UCSD-AML1 (cell line): ENCODE measurements around the gene PCYOX1L.

Experiments
- DNase-seq: peaks from one replicate; lab custom pipeline; 2025; ENCODE audit not compliant: unreplicated experiment; lab: John Stamatoyannopoulos, UW

The PCYOX1L gene

DNA sequence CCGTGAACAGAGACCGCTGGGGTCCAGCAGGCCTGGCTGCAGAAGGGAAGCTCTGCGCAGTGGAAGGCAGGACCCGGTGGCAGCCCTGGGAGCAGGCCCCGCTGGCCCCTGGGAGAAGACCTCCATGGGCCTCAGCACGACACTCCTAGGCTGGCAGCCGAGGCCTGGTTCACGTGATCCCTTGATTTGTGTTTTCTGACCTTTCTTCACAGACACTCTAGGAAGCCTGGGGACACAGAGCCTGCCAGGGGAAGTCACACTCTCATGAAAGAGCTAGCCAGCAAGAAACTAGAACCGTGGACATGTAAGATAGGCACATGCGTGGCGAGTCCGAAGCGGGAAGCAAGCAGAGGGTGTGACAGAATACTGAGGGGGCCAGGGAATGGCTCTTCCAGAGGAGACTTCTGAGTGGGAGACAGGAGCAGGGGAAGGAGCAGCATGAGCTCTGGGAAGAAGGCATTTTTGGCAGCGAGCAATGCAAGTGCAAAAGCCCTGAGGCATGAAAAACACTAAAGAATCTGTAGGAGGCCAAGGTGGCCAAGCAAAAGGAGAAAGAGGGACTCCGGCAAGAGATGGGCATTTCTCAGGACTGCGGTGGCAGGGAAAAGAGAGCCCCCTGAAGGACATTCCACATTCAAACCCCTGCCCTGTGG is 47.8 kb downstream of the PCYOX1L start:
- DNase-seq, result no peak

DNA sequence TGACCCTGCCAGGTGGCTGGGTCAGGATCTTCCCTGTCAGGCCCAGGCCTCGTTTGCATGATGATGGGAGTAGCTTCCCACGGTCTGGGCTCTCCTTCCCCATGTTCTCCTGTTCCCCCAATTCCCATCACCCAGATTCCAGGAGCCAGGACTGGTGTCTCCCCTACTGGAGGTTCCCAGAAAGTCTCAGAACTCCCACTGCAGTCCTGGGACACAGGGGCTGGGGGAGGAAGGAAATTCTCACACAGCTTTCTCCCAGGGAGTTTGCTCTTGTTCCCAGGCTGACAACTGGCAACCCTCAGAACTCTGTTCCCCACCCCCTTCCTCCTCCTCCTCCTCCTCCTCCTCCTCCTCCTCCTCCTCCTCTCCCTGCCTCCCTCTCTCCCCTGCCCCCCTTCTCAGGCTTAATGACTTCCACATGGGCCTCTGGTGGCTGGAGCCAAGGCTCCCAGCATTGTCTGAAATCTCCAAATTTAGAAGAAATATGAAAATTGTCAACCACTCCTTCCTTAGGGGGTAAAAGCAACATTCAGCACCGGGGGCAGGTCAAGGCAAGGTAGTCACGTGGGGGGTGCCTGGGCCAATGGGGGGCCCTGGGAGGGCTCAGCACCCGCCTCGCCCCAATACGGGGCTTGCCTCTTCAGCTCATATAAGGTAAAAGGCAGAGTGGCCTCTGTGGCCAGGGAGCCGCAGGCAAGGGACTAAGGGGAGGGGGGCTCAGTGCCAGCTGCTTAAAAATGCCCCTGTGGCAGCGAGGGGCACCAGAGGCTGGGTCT is 48.5 kb downstream of the PCYOX1L start:
- no peak for DNase-seq

DNA sequence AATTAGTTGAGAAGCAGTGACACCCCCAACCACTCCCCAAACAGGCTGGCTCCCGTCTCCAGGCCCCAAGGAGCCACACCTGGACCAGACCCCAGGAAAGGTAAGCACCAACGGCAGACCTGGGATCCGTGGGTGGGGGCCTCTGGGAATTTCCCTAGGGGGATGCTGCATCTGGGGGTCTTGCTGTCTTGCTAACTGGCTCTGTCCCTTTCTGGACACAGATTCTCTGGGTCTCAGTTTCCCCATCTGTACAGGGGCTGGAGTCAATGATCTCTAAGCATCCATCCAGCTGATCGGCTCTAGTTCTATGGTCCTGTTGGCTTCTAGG is 49.1 kb downstream of the PCYOX1L start:
- DNase-seq, result no peak

DNA sequence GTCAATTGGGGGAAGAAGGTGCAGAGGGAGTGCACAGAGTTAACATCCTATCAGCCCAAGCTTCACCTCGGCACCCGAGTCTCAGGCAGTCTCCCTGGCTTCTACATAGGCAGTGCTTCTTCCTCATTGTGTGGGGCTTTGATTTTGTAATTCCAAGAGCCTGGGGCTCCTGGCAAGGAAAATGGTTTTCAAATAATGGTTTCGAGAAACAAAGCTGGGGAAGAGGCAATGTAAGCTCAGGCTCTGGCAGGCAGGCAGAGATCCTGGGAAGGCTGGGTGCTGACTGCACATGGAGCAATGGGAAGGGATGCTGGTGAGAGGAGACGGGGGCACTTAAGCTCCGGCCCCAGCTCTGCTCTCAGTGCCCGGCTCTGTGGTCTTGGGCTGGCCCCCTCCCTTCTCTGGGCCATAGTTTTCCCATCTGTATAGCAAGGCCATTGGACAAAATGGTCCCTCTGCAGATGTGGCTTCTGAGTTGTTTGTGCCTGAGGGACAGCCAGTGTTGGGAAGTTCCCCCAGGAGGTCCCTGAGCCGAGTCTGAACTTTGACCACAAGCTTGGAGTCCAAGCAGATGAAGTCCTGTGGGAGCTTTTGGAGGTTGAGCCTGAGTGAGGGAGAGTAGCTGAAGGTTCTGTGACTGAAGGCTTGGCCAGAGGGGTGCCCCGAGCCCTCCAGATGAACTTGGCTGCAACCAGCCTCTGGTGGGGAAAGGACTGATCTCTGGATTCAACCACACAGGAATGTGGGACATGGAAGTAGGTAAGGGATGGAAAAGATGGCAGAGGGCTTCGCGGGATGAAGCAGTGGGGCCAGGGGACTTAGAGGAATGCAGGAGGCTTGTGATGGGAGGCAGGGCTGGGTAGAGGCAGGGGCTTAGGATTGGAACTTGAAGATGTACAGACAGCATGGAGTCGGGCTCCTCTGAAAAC is 49.7 kb downstream of the PCYOX1L start:
- DNase-seq, result no peak

DNA sequence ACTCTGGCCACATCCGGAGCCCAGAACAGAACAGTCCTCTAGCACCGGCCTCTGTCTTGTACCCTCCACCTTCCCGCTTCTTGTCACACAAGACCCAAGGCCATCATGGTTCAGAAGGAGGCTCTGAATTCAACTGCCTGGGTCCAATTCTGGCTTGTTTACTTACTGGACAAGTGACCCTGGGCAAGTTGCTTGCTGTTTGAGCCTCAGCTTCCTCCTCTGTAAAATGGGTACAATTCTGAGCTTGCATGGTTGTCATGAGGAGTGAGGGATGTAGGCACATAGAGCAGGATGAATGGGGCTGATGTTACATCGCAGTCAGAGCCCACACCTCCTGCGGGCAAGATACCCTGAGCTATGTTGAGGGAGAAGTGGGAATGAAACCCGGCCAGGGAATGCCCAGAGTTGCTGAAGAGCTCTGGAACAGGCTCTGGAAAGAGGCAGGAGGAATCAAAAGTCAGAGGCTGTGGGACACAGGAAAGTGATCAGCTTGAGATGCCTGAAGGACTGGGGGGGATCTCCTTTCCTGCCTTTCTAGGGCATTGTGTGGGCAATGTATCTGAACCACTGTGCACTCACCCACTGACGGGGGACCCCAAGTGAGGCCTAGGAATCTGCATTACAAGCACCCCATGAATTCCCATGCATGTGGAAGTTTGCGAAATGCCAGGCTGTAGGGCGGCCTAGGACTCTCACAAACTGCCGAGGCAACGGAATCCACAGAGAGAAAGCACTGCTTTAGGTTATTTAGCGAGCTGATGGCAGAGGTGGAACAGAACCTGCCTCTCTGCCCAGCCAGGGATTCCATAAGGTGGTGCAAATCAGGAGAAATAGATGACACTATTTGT is 50.6 kb downstream of the PCYOX1L start:
- no peak for DNase-seq

DNA sequence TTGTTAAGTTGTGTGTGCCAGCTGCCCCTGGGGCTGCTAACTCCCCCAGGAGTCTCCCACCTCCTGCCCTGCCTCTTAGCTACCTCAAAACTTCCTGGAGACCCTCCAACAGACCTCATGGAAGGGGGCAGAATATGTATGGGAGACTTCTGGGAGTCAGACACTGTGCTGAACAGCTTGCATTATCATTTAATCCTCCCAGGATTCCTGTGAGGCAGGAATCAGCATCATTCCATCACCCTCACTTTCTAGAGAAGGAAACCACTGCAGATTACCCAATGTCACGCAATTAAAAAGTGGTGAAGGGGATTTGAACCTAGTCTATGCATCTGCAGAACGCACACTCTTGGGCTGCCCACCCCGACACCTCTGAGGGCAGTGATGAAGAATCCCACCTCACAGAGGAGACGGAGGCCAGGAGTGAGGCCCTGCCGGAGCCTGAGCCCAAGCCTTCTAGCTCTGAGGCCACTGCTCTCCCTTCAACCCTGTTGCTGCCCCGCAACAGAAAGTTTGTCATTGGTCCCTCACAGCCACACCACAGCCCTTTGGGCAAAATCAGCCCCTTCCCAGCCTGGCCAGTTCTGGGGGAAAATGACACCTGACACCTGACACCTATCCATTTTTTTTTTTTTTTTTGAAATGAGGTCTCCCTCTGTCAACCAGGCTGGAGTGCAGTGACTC is 51.6 kb downstream of the PCYOX1L start:
- no peak for DNase-seq

DNA sequence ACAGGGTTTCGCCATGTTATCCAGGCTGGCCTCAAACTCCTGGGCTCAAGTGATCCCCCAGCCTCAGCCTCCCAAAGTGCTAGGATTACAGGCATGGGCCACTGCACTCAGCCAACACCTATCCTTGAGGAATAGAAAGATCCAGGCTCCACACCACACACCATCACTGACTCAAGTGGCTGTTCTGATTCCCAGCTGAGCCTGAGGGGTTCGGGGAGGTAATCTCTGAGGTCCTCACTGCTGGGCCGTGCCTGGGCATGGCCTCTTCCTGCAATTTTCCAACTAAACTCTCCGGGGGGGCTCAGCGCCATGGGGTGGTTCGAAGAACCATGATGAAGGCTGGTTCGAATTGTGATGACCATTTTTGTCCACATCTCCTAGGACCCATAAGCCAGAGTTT is 52.2 kb downstream of the PCYOX1L start:
- no peak for DNase-seq

DNA sequence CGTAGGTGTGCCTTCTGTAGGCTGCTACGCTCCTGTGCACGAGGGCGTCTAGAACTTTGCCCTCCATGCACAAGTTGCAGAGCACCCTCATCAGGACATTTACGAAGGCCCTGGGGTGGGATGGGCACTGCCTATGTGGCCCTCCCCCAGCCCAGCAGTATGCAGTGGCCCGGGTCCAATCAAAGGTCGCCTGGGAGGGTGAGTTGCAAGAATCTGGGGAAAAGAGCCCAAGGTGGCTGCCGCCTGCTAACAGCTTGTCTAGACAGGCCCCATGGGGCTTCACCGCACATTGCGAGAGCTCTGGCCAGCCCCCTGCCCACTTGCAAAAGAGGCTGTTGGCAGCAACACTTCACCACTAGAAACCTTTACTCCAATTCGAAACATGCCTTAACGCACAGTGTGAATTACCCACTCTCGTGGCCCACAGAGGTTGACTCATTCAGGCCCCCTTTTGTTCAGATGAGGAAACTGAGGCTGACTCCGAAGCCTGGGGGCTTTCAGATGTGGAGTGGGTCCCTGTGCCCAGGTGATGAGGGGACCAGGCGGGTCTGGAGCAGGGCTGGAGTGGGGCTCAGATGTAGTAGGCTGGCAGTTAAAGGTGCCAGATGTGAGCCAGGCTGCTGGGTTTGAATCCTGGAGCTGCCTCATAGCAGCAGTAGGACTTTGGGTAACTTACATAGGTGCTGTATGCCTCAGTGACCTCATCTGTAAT is 53.0 kb downstream of the PCYOX1L start:
- no peak for DNase-seq

DNA sequence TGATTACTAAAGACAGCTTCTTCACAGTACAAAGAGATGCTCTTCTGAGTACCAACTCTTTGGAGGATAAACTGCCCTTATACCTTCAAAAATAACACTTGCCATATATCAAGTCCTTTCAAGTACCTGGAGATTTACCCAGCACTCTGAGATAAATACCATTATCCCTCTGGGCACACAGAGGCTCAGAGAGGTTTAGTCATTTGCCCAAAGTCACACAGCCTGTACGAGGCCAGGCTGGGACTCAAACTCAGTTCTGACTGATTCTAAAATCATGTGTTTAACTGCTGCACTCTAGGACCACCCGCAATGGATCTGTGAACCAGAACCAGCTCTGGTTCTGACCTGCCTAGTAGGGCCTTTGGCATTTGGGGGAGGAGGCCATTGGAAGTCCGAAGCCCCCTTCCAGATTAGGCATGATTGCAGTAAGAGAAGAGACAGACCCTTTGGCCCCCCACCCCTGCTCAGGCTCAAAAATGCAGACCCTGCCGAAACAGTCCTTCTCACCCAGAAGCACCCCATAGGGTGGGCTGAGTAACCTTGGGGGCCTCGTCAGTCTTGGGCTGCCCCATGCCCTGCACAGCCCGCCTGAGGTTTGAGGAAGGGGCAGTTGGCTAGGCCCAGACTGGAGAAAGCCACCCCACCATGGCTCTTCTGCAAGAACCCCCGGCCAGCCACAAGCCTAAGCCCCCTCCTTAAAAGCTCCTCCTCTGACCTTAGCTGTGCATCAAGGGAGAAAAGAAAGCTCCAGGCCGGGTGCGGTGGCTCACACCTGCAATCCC is 54.1 kb downstream of the PCYOX1L start:
- DNase-seq, result no peak

DNA sequence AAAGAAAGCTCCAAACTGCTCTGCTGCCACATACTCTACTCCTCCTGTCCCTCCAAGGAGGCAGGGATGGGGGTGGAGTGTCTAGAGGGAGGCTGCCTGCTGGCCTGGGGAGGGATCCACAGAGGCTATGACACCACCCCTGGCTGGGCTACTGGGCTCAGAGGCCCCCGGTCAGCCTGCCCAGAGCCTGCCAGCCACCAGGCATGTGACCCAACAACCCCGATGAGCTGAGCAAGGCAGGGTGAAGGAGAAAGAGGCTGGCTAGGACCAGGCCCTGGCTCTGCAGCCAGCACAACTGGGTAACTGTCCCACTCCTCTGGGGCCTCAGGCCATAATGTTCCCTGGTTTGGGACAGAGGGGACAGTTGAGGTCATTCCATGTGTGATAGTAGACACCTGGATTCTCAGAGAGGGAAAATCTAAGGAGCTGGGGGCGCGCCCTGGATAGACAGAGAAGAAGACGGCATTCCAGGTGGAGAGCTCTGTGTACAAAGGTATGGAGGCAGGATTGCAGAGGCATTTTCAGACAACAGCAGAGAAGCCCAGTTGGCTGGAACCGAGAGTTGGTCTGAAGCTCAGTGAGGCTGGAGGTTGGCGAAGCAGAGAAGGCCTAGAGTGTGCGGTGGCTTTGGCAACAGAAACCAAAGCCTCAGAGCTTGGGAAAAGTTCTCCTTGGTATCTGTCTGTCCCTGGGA is 55.1 kb downstream of the PCYOX1L start:
- no peak for DNase-seq

DNA sequence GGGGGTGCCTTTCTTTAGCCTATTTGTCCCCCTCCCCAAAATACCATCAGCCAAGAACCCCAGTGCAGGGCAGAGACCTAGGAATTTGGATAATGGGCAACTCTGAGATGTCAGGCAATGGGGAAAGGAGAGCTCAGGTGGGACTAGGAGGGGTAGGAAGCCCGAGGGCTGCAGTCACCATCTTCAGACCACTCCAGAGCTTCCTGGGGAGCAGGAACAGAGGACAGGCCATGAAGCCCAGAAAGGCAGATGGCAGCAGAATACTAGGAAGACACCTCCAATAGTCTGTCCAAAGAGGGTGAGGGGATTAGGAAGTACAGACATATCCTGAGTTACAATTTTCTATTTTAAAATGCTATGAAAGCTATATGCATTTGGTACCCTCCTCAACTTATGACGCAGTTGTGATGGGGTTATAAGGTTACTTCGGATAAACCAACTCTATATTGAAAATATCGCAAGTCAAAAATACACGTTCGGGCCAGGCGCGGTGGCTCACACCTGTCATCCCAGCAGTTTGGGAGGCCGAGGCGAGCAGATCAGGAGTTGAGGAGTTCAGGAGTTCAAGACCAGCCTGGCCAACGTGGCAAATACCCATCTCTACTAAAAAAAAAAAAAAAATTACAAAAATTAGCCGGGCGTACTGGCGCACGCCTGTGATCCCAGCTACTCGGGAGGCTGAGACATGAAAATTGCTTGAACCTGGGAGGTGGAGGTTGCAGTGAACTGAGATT is 55.8 kb downstream of the PCYOX1L start:
- no peak for DNase-seq

DNA sequence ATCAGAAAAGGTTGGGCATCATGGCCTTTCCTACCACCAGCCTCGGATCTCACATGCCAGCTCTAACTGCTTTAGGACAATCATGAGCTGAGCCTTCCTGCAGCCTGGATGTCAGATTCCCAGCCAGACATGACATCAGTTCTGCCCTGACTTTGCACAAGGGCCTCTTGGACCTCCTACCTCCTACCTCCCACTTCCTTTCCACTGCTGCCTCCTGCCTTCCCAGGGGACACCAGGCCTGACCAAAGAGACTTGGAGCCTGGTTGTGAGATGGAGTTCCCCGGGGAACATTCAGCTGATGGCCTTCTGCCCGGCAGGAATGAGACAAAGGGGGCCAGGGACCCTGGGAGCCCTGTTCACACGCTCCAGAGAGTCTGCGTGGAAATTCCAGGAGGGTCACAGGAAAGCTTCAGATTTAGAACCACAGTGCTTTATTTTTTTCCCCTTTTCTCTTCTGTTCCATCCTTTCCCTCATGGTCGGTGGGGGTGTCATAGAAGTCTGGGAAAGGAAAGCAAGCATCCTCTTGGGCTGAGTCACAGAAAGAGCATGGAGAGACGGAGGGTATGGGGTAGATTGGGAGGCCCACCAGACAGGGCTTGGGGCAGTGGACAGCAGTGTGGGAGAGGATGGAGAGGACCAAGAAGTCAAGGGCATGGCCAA is 56.7 kb downstream of the PCYOX1L start:
- no peak for DNase-seq

DNA sequence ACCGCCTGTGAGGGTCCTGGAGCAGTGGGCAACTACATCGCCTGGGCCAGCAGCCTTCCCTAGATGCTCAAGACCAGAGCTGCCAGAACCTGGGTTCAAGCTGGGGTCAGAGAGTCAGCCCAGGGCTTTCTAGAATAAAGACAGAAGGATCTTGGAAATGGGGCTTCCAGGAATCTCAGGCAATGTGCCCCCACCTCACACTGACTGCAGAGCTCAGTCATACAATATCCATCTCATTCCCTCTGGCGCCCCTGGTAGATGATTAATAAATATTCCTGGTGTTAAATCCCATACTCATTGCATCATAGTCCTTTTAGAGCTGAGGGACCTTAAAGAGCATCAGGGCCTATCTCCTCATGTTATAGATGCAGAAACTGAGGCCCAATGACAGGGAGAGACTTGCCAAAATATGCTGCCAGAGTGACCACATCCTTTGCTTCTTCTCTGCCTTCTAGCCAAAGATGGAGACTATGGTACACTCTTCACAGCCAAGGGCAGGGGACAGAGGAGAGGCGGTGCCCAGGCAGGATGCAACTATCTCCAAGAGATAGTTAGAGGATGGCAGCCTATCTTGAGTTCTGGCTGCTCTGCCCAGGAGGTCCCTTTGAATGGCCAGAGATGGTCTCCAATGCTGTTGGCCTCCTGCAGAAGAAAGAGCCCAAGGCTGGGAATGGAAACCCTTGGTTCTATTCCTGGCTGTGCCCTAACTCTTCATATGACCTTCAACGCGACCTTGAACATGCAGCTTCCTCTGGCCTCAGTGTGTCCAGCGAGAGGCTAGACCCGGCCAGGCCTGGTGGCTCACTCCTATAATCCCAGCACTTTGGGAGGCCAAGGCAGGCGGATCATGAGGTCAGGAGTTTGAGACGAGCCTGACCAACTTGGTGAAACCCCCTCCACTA is 57.5 kb downstream of the PCYOX1L start:
- DNase-seq, result no peak

DNA sequence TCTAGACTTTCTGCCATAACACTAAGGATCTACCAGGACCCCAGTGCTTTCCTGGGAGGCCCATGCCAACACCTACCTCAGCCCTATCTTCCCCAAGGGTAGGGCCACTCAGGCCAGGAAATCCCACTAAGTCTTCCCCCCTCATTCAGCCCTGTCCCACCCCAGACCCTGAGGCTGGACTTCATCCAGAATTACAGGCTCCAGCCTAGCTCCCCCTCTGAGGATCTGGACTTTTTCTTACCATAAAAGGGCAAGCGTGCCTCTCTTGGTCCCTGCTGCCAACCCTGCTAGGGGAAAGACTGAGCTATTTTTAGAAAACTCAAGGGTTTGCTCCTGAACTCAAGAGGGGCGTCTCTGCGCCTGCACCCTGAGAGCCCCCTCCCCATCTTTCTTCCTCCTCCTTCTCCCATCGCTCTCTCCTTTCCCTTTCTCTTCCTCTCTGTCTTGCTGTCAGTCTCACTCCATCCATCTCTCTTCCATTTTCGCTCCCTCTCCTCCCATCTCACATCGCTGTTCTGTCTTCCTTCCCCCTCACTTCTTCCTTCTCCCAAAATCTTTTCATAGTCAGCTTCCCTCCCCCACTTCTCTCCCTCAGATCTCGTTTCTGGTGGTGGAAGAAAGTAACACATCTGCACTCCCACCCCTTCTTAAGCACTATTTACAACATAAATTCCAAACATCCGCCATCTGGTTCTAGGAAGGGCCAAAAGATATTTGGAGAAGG is 59.3 kb downstream of the PCYOX1L start:
- no peak for DNase-seq

DNA sequence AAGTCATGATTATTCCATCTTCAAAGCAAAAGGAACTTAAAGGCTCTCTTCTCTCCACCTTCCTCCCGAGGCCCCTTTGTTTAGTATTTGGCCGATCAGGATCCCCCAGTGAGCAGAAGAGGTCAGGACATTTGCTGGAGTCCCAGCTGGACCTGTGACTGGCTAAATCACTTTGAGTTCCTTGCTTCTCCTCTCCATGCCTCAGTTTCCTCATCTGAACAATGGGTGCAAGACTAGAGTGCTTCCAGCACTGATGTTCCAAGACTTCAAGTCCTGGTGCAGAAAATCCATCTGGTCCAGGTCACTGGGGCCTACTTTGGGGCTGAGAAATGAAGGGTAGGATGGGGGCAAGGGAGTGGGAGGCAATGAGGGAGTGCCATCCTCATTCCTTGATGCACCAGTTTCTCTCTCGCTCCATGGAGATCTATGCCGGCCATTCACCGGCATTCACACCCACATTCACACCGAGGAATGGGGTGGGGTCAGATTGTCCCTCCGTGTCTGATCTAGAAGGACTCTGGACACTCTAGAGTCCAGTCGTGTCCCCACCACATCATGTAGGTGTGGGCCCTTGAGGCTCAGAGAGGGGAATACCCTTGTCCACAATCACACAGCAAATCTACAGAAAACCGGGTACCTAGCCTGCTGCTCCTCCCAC is 60.0 kb downstream of the PCYOX1L start:
- no peak for DNase-seq
